Measurements from ENCODE around the gene SPHKAP.

- TF ChIP-seq, protein P1, sequence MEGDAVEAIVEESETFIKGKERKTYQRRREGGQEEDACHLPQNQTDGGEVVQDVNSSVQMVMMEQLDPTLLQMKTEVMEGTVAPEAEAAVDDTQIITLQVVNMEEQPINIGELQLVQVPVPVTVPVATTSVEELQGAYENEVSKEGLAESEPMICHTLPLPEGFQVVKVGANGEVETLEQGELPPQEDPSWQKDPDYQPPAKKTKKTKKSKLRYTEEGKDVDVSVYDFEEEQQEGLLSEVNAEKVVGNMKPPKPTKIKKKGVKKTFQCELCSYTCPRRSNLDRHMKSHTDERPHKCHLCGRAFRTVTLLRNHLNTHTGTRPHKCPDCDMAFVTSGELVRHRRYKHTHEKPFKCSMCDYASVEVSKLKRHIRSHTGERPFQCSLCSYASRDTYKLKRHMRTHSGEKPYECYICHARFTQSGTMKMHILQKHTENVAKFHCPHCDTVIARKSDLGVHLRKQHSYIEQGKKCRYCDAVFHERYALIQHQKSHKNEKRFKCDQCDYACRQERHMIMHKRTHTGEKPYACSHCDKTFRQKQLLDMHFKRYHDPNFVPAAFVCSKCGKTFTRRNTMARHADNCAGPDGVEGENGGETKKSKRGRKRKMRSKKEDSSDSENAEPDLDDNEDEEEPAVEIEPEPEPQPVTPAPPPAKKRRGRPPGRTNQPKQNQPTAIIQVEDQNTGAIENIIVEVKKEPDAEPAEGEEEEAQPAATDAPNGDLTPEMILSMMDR (tag by site-specific recombination; IDR thresholded peaks at IDR 0.05): no peak
- TF ChIP-seq ZNF530 (tag by site-specific recombination; IDR thresholded peaks at IDR 0.05; ENCODE audit: low read depth) (no peak), YY1 (tag by site-specific recombination; IDR thresholded peaks at IDR 0.05) (no peak), ZNF549 (tag by site-specific recombination; IDR thresholded peaks at IDR 0.05) (no peak), ZNF274 (IDR thresholded peaks at IDR 0.05; ENCODE audit: low read length) (no peak), ZNF274 (tag by site-specific recombination; IDR thresholded peaks at IDR 0.05; ENCODE audit: borderline replicate concordance) (no peak), ZBTB26 (tag by site-specific recombination; optimal IDR thresholded peaks at IDR 0.05) (no peak), MYNN (tag by site-specific recombination; IDR thresholded peaks at IDR 0.05; ENCODE audit: borderline replicate concordance) (no peak), ZNF670 (tag by site-specific recombination; IDR thresholded peaks at IDR 0.05; ENCODE audit: low read depth) (no peak), TCF7L2 (IDR thresholded peaks at IDR 0.05; ENCODE audit: borderline replicate concordance, low read depth, low read length) (no peak), RBAK (tag by site-specific recombination; IDR thresholded peaks at IDR 0.05) (no peak), KLF8 (tag by site-specific recombination; IDR thresholded peaks at IDR 0.05) (no peak), ZNF211 (tag by site-specific recombination; IDR thresholded peaks at IDR 0.05; ENCODE audit: low read depth) (no peak), GFI1B (tag by site-specific recombination; IDR thresholded peaks at IDR 0.05) (no peak)
Observed at GRCh38 chr2:228015741-228016140, 165.7 kb downstream of the SPHKAP start.

Measured in HEK293 (cell line).